DMS53 treated with DMSO at 0.1 percent for 48 hours (cell line): ENCODE measurements around the gene FARP1.
"Not testable (repeated sequence)": the region's sequence is repeated elsewhere in the genome, so short reads cannot be mapped to it uniquely, and the experiment has no call there.

ENCODE experiments used
- DNase-seq: peaks from one replicate; lab custom pipeline; 2025; ENCODE audit not compliant: unreplicated experiment; lab: John Stamatoyannopoulos, UW

Gene FARP1

GRCh38 chr13:98411617-98412265 lies 268.8 kb downstream of the FARP1 start:
- no peak for DNase-seq

GRCh38 chr13:98413278-98413677 lies 270.4 kb downstream of the FARP1 start:
- not testable (repeated sequence) for DNase-seq

- DNase-seq: no peak
Measured at GRCh38 chr13:98413796-98414195, 270.9 kb downstream of the FARP1 start.

- no peak for DNase-seq
Measured at GRCh38 chr13:98415326-98416070, 272.6 kb downstream of the FARP1 start.

GRCh38 chr13:98416408-98416807 lies 273.5 kb downstream of the FARP1 start:
- peak; percentile 76 for DNase-seq

GRCh38 chr13:98419786-98420553 lies 277.1 kb downstream of the FARP1 start:
- no peak for DNase-seq

GRCh38 chr13:98420554-98421175 lies 277.8 kb downstream of the FARP1 start:
- no peak for DNase-seq

GRCh38 chr13:98422046-98422445 lies 279.2 kb downstream of the FARP1 start:
- no peak for DNase-seq

- DNase-seq: no peak
Measured at GRCh38 chr13:98423417-98423816, 280.5 kb downstream of the FARP1 start.

GRCh38 chr13:98427331-98427995 lies 284.6 kb downstream of the FARP1 start:
- no peak for DNase-seq

- no peak for DNase-seq
Measured at GRCh38 chr13:98428256-98428966, 285.5 kb downstream of the FARP1 start.

- DNase-seq: no peak
Measured at GRCh38 chr13:98429081-98429480, 286.2 kb downstream of the FARP1 start.

GRCh38 chr13:98429531-98429930 lies 286.6 kb downstream of the FARP1 start:
- DNase-seq: no peak

GRCh38 chr13:98429977-98430736 lies 287.3 kb downstream of the FARP1 start:
- no peak for DNase-seq

GRCh38 chr13:98432638-98433037 lies 289.7 kb downstream of the FARP1 start:
- DNase-seq: no peak

GRCh38 chr13:98433654-98434053 lies 290.8 kb downstream of the FARP1 start:
- no peak for DNase-seq

GRCh38 chr13:98434060-98434459 lies 291.2 kb downstream of the FARP1 start:
- no peak for DNase-seq

GRCh38 chr13:98435376-98435775 lies 292.5 kb downstream of the FARP1 start:
- DNase-seq: no peak

- DNase-seq: no peak
Measured at GRCh38 chr13:98436233-98436910, 293.5 kb downstream of the FARP1 start.
